GM20000 (cell line): ENCODE data around the gene AP1S2.

ENCODE experiments used
- DNase-seq: peaks from one replicate; pipeline ENCODE4 v3.0.0; 2012; ENCODE audit warnings: low spot score
- TF ChIP-seq, protein P1 (sequence below): IDR thresholded peaks from 2 replicates; pipeline ENCODE4 v1.5.1; 2012; ENCODE audit warnings: mild to moderate bottlenecking, control low read depth; ENCODE audit errors: extremely low read depth, missing control alignments

The AP1S2 gene

DNA sequence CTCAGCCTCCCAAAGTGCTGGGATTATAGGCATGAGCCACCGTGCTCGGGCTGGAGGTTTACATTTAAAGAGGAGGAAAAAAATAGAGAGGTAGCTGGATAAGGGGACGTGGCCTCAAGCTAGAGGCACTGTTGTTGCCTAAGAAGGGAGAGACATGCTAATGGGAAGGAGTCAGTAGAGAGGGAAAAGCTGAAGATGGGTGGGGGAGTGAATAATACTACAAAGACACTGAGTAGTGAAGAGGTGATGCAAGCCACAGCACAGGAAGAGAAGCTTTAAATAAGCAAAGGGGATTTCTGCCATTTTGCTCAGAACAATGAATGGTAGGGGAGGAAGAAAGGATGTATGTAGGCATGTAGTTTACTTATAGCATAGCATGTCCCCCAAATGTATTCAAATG, 11.5 kb upstream of the AP1S2 start:
- TF ChIP-seq, protein P1, sequence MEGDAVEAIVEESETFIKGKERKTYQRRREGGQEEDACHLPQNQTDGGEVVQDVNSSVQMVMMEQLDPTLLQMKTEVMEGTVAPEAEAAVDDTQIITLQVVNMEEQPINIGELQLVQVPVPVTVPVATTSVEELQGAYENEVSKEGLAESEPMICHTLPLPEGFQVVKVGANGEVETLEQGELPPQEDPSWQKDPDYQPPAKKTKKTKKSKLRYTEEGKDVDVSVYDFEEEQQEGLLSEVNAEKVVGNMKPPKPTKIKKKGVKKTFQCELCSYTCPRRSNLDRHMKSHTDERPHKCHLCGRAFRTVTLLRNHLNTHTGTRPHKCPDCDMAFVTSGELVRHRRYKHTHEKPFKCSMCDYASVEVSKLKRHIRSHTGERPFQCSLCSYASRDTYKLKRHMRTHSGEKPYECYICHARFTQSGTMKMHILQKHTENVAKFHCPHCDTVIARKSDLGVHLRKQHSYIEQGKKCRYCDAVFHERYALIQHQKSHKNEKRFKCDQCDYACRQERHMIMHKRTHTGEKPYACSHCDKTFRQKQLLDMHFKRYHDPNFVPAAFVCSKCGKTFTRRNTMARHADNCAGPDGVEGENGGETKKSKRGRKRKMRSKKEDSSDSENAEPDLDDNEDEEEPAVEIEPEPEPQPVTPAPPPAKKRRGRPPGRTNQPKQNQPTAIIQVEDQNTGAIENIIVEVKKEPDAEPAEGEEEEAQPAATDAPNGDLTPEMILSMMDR: no peak
- DNase-seq: no peak

DNA sequence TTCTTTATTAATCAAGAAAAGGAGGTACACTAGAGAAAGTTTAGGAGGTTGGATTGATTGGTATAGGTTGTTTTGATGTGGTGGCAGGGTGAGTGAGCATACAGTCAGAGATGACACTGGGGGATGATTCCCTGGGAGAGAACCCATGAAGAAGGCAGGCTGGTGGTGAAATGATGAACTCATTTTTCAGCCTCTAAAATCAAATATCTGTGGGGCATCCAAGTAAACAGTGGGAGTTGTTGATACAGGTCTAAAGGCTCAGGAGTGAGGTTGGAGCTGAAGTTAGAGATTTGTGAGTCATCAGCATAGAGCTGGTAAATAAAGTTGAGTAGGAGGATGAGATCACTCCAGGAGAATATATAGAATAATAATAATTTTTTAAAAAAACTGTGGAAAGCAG, 10.0 kb upstream of the AP1S2 start:
- TF ChIP-seq, protein P1: no peak
- no peak for DNase-seq

DNA sequence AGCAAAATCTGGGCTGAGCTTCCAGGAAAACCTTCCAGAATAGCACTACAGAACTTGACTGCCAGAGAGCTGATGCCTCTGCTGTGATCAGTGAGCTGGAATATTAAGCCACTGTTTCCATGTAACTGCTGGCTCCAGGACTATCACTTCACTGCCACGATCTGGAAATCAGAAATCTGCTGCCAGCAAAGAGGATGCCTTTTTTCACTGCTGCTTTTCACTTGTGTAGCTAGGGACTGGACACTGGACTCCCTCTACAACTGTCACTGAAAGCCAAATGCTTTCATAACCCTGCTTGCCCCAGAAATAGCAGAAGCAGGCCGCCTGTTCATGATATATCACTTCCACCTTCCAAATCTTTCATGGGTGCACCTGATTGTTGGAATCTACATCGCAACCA, 9.4 kb upstream of the AP1S2 start:
- TF ChIP-seq, protein P1: no peak
- DNase-seq: no peak

DNA sequence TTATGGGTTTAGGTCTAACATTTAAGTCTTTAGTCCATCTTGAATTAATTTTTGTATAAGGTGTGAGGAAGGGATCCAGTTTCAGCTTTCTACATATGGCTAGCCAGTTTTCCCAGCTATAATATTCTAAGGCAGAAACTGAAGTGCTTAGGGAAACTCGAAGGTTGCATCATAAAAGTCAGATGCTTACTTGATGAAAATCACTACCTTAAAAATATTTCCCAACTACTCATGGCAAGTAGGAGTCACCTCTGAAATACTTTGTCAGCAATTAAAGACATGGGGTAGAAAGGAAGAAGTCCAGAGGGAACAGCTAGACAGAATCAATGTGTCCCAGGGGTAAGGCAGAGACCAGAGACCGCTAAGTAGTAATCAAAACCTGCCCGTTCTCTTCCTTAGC, 6.3 kb upstream of the AP1S2 start:
- TF ChIP-seq, protein P1: no peak
- no peak for DNase-seq

DNA sequence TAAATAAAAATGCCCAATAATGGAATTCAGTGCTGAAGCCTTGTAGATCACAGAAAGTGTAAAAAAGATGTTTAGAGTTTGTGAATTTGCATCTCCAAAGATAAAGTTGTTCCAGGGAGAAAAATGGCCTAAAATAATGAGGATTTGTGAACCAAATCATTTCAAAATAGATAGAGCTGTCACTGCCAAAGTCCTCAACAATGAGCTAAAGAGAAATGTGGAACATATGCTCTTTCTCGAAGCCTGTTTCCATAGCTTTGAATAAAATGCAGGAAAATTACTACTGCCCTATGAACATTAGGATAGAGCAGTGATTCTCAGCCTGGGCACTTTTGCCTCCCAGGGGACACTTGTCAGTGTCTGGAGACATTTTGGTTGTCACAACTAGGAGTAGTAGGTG, 3.4 kb upstream of the AP1S2 start:
- no peak for DNase-seq
- TF ChIP-seq, protein P1: no peak

DNA sequence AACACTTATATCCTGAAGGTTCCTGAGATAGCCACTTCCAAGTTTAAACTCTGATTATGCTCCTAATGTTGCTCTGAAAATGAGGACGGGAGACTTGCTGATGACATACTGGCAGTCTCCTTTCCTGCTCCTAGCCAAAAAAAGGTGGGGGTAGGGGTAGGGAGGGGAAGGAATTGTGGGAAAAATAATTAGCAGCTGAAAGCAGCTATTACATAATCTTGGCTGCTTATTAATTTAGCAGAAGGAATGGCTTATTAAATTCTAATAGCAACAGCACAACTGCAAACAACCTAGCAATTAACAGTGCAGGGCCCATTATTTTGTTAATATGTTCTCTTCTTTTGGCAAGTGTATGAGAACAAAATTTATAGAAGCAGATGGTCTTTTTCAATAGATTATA, 2.0 kb upstream of the AP1S2 start:
- TF ChIP-seq, protein P1: no peak
- no peak for DNase-seq

DNA sequence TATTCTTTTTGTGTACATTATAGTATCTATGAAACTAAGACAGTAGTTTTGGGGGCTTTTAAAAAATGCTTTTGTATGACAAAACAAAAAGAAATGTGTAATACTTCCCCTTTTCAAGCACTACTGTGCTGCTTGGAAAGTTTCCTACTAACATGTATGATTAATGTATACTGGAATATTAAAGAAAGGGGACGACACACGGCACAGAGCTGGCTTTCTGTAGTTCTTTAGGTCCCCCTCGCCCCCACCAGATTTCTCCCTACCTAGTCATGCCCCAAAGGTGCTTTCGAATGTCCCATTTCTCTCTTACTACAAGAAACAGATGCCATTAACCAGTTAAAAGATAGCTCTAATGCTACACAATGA, 1.6 kb upstream of the AP1S2 start:
- TF ChIP-seq, protein P1: no peak
- DNase-seq: no peak
